ENCODE measurements around the gene ADD1. TPM values are rescaled to one million over a fixed set of nuclear protein-coding genes. Genes with fewer than 3 reads are reported as not detected.

The ADD1 gene
- total and polyA plus RNA-seq, 2 experiments from 2014 or later, result 175 to 219 TPM

GRCh38 chr4:2807571-2807970 is 36.1 kb upstream of the ADD1 start:
- H2AFZ ChIP-seq, result no peak overlapping the region
- no peak overlapping the region for H3K9ac ChIP-seq
- no peak for DNase-seq
- no peaks in the 10 kb centered on the region for H4K20me1 ChIP-seq (ENCODE audit: insufficient read depth)
- H3K79me2 ChIP-seq (ENCODE audit: insufficient read depth), result peaks cover 78% of the 10 kb centered on the region
- peaks cover 6% of the 10 kb centered on the region for H3K4me1 ChIP-seq (ENCODE audit: insufficient read depth)
- no peaks in the 10 kb centered on the region for H3F3A ChIP-seq (ENCODE audit: insufficient read depth)
- no peaks in the 10 kb centered on the region for H3K27me3 ChIP-seq (replicated peaks; ENCODE audit: insufficient read depth)
- no peak for TF ChIP-seq EZH2 (IDR thresholded peaks at IDR 0.05; ENCODE audit: insufficient read depth, poor library complexity, severe bottlenecking)
- no peak for TF ChIP-seq EZH2phosphoT487 (IDR thresholded peaks at IDR 0.05; ENCODE audit: insufficient read depth, low read depth)
- no peak overlapping the region for H3K27ac ChIP-seq
- no peaks in the 10 kb centered on the region for H3K36me3 ChIP-seq (ENCODE audit: low read depth)
- 90 to 93% methylated on average over 13 of the region's 13 CpGs for WGBS, 2 experiments (ENCODE audit: low coverage in 1 of 2, low lambda C conversion rate in 2 of 2, missing lambda C conversion rate in 2 of 2)
- in situ Hi-C loops (cut with MboI), result no loop called here
- no peak overlapping the region for H3K4me3 ChIP-seq
- no peak overlapping the region for H3K4me2 ChIP-seq (ENCODE audit: unreplicated experiment)
- no peaks in the 10 kb centered on the region for H3K9me3 ChIP-seq (ENCODE audit: low read depth)
- H3K9me2 ChIP-seq (ENCODE audit: insufficient read depth), result no peaks in the 10 kb centered on the region

- in situ Hi-C loops (cut with MboI), result no loop called here
- 85% methylated on average over 7 of the region's 7 CpGs for WGBS, 2 experiments (ENCODE audit: low coverage in 1 of 2, low lambda C conversion rate in 2 of 2, missing lambda C conversion rate in 2 of 2)
Observed at GRCh38 chr4:2808001-2808400, 35.6 kb upstream of the ADD1 start.

GRCh38 chr4:2809610-2810180 is 33.9 kb upstream of the ADD1 start:
- H2AFZ ChIP-seq, result no peak overlapping the region
- no peak overlapping the region for H3K27ac ChIP-seq

More at GRCh38 chr4:2808001-2808400, 35.6 kb upstream of the ADD1 start:
- H3K9me3 ChIP-seq (ENCODE audit: low read depth), result no peaks in the 10 kb centered on the region
- no peak overlapping the region for H3K27ac ChIP-seq
- H3K79me2 ChIP-seq (ENCODE audit: insufficient read depth), result peaks cover 78% of the 10 kb centered on the region
- H3K4me2 ChIP-seq (ENCODE audit: unreplicated experiment), result no peak overlapping the region
- peaks cover 10% of the 10 kb centered on the region for H3K4me1 ChIP-seq (ENCODE audit: insufficient read depth)
- H3K27me3 ChIP-seq (replicated peaks; ENCODE audit: insufficient read depth), result no peaks in the 10 kb centered on the region
- H3K4me3 ChIP-seq, result no peak overlapping the region
- H3K36me3 ChIP-seq (ENCODE audit: low read depth), result no peaks in the 10 kb centered on the region
- no peak for TF ChIP-seq EZH2phosphoT487 (IDR thresholded peaks at IDR 0.05; ENCODE audit: insufficient read depth, low read depth)
- no peak for TF ChIP-seq EZH2 (IDR thresholded peaks at IDR 0.05; ENCODE audit: insufficient read depth, poor library complexity, severe bottlenecking)
- H3K9me2 ChIP-seq (ENCODE audit: insufficient read depth), result no peaks in the 10 kb centered on the region
- H3K9ac ChIP-seq, result no peak overlapping the region
- no peaks in the 10 kb centered on the region for H4K20me1 ChIP-seq (ENCODE audit: insufficient read depth)
- H2AFZ ChIP-seq, result no peak overlapping the region
- no peak for DNase-seq
- no peaks in the 10 kb centered on the region for H3F3A ChIP-seq (ENCODE audit: insufficient read depth)

GRCh38 chr4:2810388-2810787 is 33.3 kb upstream of the ADD1 start:
- Histone ChIP-seq H3K4me2 (ENCODE audit: unreplicated experiment) (no peak overlapping the region), H3K36me3 (ENCODE audit: low read depth) (no peaks in the 10 kb centered on the region), H3K9ac (no peak overlapping the region), H3K4me1 (ENCODE audit: insufficient read depth) (peaks cover 11% of the 10 kb centered on the region), H3F3A (ENCODE audit: insufficient read depth) (no peaks in the 10 kb centered on the region), H3K9me3 (ENCODE audit: low read depth) (no peaks in the 10 kb centered on the region), H3K27ac (no peak overlapping the region), H3K79me2 (ENCODE audit: insufficient read depth) (peaks cover 79% of the 10 kb centered on the region), H3K4me3 (no peak overlapping the region), H2AFZ (no peak overlapping the region), H4K20me1 (ENCODE audit: insufficient read depth) (no peaks in the 10 kb centered on the region), H3K27me3 (replicated peaks; ENCODE audit: insufficient read depth) (no peaks in the 10 kb centered on the region), H3K9me2 (ENCODE audit: insufficient read depth) (no peaks in the 10 kb centered on the region)
- TF ChIP-seq EZH2 (IDR thresholded peaks at IDR 0.05; ENCODE audit: insufficient read depth, poor library complexity, severe bottlenecking) (no peak), EZH2phosphoT487 (IDR thresholded peaks at IDR 0.05; ENCODE audit: insufficient read depth, low read depth) (no peak)
- no peak for DNase-seq
- 92 to 95% methylated on average over 10 of the region's 10 CpGs for WGBS, 2 experiments (ENCODE audit: low coverage in 1 of 2, low lambda C conversion rate in 2 of 2, missing lambda C conversion rate in 2 of 2)
- in situ Hi-C loops (cut with MboI), result no loop called here

More at GRCh38 chr4:2809610-2810180, 33.9 kb upstream of the ADD1 start:
- Histone ChIP-seq H3K9me3 (ENCODE audit: low read depth) (no peaks in the 10 kb centered on the region), H3K4me1 (ENCODE audit: insufficient read depth) (peaks cover 11% of the 10 kb centered on the region), H3K27me3 (replicated peaks; ENCODE audit: insufficient read depth) (no peaks in the 10 kb centered on the region), H3K4me2 (ENCODE audit: unreplicated experiment) (no peak overlapping the region), H3K79me2 (ENCODE audit: insufficient read depth) (peaks cover 79% of the 10 kb centered on the region), H3K4me3 (no peak overlapping the region), H3K9ac (no peak overlapping the region), H4K20me1 (ENCODE audit: insufficient read depth) (no peaks in the 10 kb centered on the region), H3F3A (ENCODE audit: insufficient read depth) (no peaks in the 10 kb centered on the region), H3K36me3 (ENCODE audit: low read depth) (no peaks in the 10 kb centered on the region), H3K9me2 (ENCODE audit: insufficient read depth) (no peaks in the 10 kb centered on the region)
- TF ChIP-seq EZH2 (IDR thresholded peaks at IDR 0.05; ENCODE audit: insufficient read depth, poor library complexity, severe bottlenecking) (no peak), EZH2phosphoT487 (IDR thresholded peaks at IDR 0.05; ENCODE audit: insufficient read depth, low read depth) (no peak)
- no peak for DNase-seq
- in situ Hi-C loops (cut with MboI), result no loop called here
- WGBS, 2 experiments (ENCODE audit: low coverage in 1 of 2, low lambda C conversion rate in 2 of 2, missing lambda C conversion rate in 2 of 2), result 92 to 94% methylated on average over 10 of the region's 10 CpGs

Data from GM23248 (cell line).